Measurements from ENCODE around the gene TOX3. TPM values are rescaled to one million over a fixed set of nuclear protein-coding genes. Genes with fewer than 3 reads are reported as not detected.

TOX3 gene
- polyA plus RNA-seq, 1 of the 3 experiments (the other 2 are of a cell fraction): not detected

GRCh38 chr16:52424591-52424990 is 122.4 kb downstream of the TOX3 start:
- no peaks in the 10 kb centered on the region for H3K79me2 ChIP-seq (ENCODE audit: insufficient read depth)
- H3K4me2 ChIP-seq: no peak overlapping the region
- H3K27me3 ChIP-seq (ENCODE audit: insufficient read depth): no peaks in the 10 kb centered on the region
- H3K9me2 ChIP-seq: no peaks in the 10 kb centered on the region
- TF ChIP-seq NRF1 (IDR thresholded peaks at IDR 0.05; ENCODE audit: low read depth, low read length): no peak
- TF ChIP-seq GABPA (IDR thresholded peaks at IDR 0.05; ENCODE audit: low read depth): no peak
- no peak for TF ChIP-seq POLR2AphosphoS5 (IDR thresholded peaks at IDR 0.05; ENCODE audit: low read depth, low read length)
- no peak for TF ChIP-seq EP300 (IDR thresholded peaks at IDR 0.05; ENCODE audit: borderline replicate concordance in 1 of 2, low read depth in 1 of 2, low read length in 1 of 2)
- no peak for TF ChIP-seq NFIC (IDR thresholded peaks at IDR 0.05; ENCODE audit: borderline replicate concordance)
- no peak for TF ChIP-seq MXI1 (IDR thresholded peaks at IDR 0.05; ENCODE audit: low read depth, low read length)
- TF ChIP-seq YY1 (IDR thresholded peaks at IDR 0.05; ENCODE audit: low read depth): no peak
- DNase-seq: no peak
- no peaks in the 10 kb centered on the region for H3F3A ChIP-seq (replicated peaks; ENCODE audit: insufficient read depth)
- no peaks in the 10 kb centered on the region for H3K9me3 ChIP-seq
- H3K4me3 ChIP-seq (ENCODE audit: low read depth in 2 of 2, low read length in 1 of 2): no peak overlapping the region
- 32% methylated on average over 2 of the region's 2 CpGs for WGBS (ENCODE audit: low lambda C conversion rate)
- POLR2A ChIA-PET: no interaction called here
- no peak overlapping the region for H3K9ac ChIP-seq
- H2AFZ ChIP-seq (ENCODE audit: low read depth): no peak overlapping the region
- H3K4me1 ChIP-seq (ENCODE audit: control insufficient read depth in 1 of 2, insufficient read depth in 2 of 2, low read depth in 1 of 2, low read length in 1 of 2): no peaks in the 10 kb centered on the region
- CTCF ChIA-PET: interaction anchor here (1.0 kb wide), 1 partner anchor 9 kb away, joined by 3 read pairs; no protein-coding TSS in a partner anchor
- H4K20me1 ChIP-seq (ENCODE audit: insufficient read depth): no peaks in the 10 kb centered on the region
- H3K36me3 ChIP-seq (replicated peaks in 1 of 2; ENCODE audit: control insufficient read depth in 1 of 2, insufficient read depth in 2 of 2, low read length in 1 of 2): no peaks in the 10 kb centered on the region
- H3K27ac ChIP-seq (ENCODE audit: low read depth in 2 of 2, low read length in 1 of 2): no peak overlapping the region

GRCh38 chr16:52422307-52422706 is 124.6 kb downstream of the TOX3 start:
- no peaks in the 10 kb centered on the region for H3K9me3 ChIP-seq
- no peaks in the 10 kb centered on the region for H4K20me1 ChIP-seq (ENCODE audit: insufficient read depth)
- no peak overlapping the region for H3K9ac ChIP-seq
- no peak overlapping the region for H3K27ac ChIP-seq (ENCODE audit: low read depth in 2 of 2, low read length in 1 of 2)
- H3K27me3 ChIP-seq (ENCODE audit: insufficient read depth): no peaks in the 10 kb centered on the region
- POLR2A ChIA-PET: no interaction called here
- WGBS (ENCODE audit: low lambda C conversion rate): 9% methylated on average over 1 of the region's 1 CpG
- no peaks in the 10 kb centered on the region for H3K36me3 ChIP-seq (replicated peaks in 1 of 2; ENCODE audit: control insufficient read depth in 1 of 2, insufficient read depth in 2 of 2, low read length in 1 of 2)
- no peak overlapping the region for H3K4me2 ChIP-seq
- H3K79me2 ChIP-seq (ENCODE audit: insufficient read depth): no peaks in the 10 kb centered on the region
- no peak overlapping the region for H3K4me3 ChIP-seq (ENCODE audit: low read depth in 2 of 2, low read length in 1 of 2)
- CTCF ChIA-PET: no interaction called here
- H3K9me2 ChIP-seq: no peaks in the 10 kb centered on the region
- DNase-seq: no peak
- H3K4me1 ChIP-seq (ENCODE audit: control insufficient read depth in 1 of 2, insufficient read depth in 2 of 2, low read depth in 1 of 2, low read length in 1 of 2): no peaks in the 10 kb centered on the region
- H2AFZ ChIP-seq (ENCODE audit: low read depth): no peak overlapping the region
- H3F3A ChIP-seq (replicated peaks; ENCODE audit: insufficient read depth): no peaks in the 10 kb centered on the region
- no peak for TF ChIP-seq RXRA (IDR thresholded peaks at IDR 0.05; ENCODE audit: borderline replicate concordance, low read depth)

DNA sequence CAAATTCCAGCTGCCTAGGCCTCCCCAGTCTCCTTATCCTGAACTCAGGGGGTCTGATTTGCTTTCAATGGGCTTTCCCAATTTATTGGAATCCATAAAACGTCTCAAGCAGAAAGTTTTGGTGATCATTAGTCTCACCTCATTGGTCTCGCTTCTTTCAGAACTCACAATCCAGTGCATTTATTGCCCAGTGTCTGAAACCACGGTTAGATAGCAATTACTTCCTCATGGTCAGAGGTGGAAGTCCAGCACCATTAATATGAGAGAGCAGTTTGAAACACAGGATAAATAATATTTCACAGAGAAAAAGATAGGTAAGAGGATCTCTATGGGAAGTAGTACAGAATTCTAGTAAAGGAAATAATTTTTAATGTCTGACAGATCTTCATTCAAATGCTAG is 128.7 kb downstream of the TOX3 start:
- Histone ChIP-seq H3K9me3 (no peaks in the 10 kb centered on the region), H2AFZ (ENCODE audit: low read depth) (no peak overlapping the region), H3K9me2 (no peaks in the 10 kb centered on the region), H3K4me3 (ENCODE audit: low read depth in 2 of 2, low read length in 1 of 2) (no peak overlapping the region), H3F3A (replicated peaks; ENCODE audit: insufficient read depth) (no peaks in the 10 kb centered on the region), H3K4me1 (ENCODE audit: control insufficient read depth in 1 of 2, insufficient read depth in 2 of 2, low read depth in 1 of 2, low read length in 1 of 2) (no peaks in the 10 kb centered on the region), H3K79me2 (ENCODE audit: insufficient read depth) (no peaks in the 10 kb centered on the region), H4K20me1 (ENCODE audit: insufficient read depth) (no peaks in the 10 kb centered on the region), H3K27ac (ENCODE audit: low read depth in 2 of 2, low read length in 1 of 2) (no peak overlapping the region), H3K36me3 (replicated peaks in 1 of 2; ENCODE audit: control insufficient read depth in 1 of 2, insufficient read depth in 2 of 2, low read length in 1 of 2) (no peaks in the 10 kb centered on the region), H3K9ac (no peak overlapping the region), H3K27me3 (ENCODE audit: insufficient read depth) (no peaks in the 10 kb centered on the region), H3K4me2 (no peak overlapping the region)
- CTCF ChIA-PET: no interaction called here
- POLR2A ChIA-PET: no interaction called here
- WGBS (ENCODE audit: low lambda C conversion rate): 0% methylated on average over 3 of the region's 3 CpGs
- no peak for TF ChIP-seq JUND (IDR thresholded peaks at IDR 0.05)
- TF ChIP-seq GATA2 (CRISPR knock-in tag; IDR thresholded peaks at IDR 0.05): no peak
- TF ChIP-seq, protein P1, sequence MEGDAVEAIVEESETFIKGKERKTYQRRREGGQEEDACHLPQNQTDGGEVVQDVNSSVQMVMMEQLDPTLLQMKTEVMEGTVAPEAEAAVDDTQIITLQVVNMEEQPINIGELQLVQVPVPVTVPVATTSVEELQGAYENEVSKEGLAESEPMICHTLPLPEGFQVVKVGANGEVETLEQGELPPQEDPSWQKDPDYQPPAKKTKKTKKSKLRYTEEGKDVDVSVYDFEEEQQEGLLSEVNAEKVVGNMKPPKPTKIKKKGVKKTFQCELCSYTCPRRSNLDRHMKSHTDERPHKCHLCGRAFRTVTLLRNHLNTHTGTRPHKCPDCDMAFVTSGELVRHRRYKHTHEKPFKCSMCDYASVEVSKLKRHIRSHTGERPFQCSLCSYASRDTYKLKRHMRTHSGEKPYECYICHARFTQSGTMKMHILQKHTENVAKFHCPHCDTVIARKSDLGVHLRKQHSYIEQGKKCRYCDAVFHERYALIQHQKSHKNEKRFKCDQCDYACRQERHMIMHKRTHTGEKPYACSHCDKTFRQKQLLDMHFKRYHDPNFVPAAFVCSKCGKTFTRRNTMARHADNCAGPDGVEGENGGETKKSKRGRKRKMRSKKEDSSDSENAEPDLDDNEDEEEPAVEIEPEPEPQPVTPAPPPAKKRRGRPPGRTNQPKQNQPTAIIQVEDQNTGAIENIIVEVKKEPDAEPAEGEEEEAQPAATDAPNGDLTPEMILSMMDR (IDR thresholded peaks at IDR 0.05): no peak
- no peak for TF ChIP-seq FOXM1 (IDR thresholded peaks at IDR 0.05; ENCODE audit: low read depth)
- no peak for TF ChIP-seq SIN3A (IDR thresholded peaks at IDR 0.05; ENCODE audit: borderline replicate concordance, low read depth, low read length)
- TF ChIP-seq TCF12 (IDR thresholded peaks at IDR 0.05): no peak
- no peak for TF ChIP-seq USF2 (IDR thresholded peaks at IDR 0.05; ENCODE audit: borderline replicate concordance, low read depth, low read length)
- TF ChIP-seq RAD21 (IDR thresholded peaks at IDR 0.05; ENCODE audit: low read length): no peak
- TF ChIP-seq MEF2A (IDR thresholded peaks at IDR 0.05; ENCODE audit: borderline replicate concordance, low read depth): no peak
- no peak for TF ChIP-seq EZH2phosphoT487 (IDR thresholded peaks at IDR 0.05; ENCODE audit: borderline replicate concordance, low read depth)
- DNase-seq: no peak
